HG02759 (cell line): ENCODE data around the gene JCAD.

Experiments used
- ATAC-seq: cut with Tn5 transposase; IDR thresholded peaks from one replicate; pipeline ENCODE4 v1.9.1; 2021; ENCODE audit warnings: mild to moderate bottlenecking, moderate library complexity; ENCODE audit not compliant: unreplicated experiment

The JCAD gene

DNA sequence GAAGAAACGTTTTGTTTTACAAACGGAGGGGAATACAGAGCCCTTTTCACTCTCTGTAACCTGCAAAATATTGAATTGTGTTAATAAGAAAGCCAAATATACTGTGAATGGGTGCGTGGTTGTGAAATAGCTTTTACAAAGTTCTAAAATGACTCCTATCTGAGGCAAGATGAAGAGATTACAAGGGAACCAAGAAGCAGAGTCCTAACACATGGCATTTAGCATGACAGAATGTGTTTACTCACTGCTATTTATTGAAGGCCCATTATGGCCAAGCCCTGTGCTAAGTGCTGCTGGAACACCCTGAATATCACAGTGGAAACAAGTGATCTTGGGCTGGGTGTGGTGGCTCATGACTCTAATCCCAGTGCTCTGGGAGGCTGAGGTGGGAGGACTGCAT lies 12.9 kb downstream of the JCAD start:
- no peak for ATAC-seq

DNA sequence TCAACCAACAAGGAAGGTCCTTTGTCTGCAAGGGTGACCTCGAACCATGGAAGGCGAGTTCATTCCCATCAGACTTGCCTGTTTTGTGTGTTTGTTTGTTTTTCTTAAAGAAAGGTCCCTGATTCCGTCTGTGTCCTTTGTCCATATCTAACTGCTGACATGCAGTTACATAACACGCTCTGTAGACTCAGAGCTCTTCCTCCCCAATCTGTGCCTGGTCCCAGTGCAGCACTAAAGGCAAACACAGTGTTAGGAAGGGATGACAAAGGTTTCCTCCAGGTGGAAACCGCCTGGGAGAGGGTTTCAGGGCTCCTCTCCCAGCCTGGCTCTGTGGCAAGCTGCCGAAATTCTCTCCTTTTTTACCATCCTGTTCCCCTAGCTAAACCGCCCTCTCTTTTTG lies 13.4 kb downstream of the JCAD start:
- no peak for ATAC-seq

DNA sequence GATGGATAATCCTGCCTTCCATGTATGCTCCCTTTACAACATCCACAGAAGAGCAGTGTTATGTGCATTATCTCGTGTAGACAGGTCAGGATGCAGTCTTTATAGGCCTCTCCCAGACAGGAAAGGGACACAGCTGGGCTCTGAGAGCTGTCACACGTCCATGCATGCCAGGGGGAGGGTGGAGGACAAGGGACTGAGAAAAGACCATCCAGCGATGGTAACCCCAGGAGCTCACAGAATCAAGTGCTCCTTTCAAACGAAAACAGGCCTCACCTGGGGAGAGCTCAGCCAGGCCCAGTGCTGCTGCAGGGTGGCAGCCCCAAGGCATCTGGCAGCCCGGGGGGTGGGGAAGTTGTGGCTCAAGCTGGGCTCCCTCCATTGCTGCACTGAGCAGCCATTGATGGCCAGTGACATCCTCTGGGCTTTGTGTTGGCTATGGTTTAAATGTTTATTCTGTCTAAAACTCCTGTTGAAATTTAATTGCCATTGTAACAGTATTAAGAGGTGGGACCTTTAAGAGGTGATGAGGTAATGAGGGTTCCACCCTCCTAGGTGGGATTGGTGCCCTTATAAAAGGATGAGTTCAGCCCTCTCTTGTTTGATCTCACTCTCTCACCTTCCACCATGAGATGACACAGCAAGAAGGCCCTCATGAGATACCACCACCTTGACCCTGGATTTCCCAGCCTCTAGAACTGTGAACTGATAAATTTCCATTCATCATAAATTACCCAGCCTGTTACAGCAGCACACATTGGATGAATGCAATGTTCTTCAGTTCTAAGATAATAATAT lies 15.7 kb downstream of the JCAD start:
- no peak for ATAC-seq

DNA sequence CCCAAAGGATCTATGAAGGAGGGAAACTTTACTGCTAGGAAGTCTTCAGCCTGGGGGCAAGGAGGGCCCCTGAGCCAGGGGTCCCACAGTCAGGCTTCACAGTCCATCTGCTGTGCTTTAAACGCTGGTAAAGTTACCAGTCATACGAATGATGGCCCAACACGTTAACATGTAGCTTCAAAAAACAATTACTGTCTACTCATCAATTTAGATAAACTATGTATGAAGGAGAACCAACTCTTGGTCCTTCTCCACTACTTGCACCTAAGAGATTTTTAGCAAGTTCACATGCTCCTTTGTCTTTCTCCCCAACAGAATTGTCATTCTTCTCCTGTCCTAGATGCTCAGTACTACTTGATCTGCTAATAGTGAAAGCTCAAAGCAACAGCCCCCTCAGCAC lies 16.6 kb downstream of the JCAD start:
- no peak for ATAC-seq

DNA sequence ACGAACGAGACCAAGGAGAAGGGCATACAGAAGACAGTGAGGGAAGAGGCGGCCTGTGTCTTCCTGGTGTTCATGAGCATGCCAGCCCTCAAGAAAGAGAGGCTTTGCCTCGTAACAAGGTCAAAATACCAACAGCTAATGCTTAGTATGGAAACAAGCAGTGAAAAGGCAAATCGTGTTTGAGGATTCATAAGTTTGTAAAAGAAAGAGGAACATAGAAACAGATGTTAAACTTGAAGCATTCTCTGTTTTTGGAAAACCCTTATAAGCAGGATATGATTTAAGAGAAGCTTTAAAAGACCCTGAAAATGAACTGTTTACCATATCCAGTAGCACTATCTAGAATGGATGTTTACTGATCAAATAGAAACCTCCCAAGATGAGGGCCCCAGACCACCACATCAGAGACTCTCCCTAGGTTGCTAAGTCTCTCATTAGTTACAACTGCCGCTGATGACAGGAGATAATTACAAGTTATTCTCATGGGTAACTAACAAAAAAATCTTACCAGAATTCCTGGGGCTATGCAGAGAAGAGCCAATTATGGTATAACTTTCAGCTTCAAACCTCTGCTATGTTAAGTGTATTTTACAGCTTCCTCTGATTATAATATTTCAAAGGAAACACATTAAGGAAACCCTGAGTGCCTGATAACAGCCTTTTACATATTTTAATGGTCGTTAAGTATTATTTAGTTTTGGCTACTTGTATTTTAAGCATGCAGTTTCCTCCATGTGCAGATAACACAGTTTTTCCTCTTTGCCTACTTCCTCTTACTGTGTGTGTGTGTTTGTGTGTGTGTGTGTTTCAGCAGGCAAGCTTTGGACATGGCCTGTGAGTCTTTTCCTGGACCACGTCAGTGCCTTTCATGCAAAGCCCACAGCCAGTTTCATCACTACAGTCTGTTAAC lies 17.9 kb downstream of the JCAD start:
- ATAC-seq = no peak

DNA sequence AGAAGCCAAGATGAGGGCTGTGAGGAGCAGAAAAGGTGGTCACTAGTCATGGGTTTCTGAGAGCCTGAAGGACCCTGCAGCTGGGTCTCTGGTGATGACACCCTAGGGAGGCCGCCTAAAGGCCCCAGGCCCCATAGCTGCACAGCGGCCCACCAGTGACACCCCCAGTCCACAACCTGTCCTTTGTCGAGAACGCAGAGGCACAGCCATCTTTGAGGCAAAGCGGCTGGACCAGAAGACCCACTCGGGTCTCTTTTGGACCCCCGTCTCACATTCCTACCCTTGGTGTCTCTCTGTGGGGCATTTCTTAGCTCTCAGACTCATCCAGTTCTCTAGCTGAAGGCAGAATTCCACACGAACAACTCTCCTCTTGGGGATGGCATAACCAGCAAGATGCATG lies 18.8 kb downstream of the JCAD start:
- ATAC-seq = no peak

DNA sequence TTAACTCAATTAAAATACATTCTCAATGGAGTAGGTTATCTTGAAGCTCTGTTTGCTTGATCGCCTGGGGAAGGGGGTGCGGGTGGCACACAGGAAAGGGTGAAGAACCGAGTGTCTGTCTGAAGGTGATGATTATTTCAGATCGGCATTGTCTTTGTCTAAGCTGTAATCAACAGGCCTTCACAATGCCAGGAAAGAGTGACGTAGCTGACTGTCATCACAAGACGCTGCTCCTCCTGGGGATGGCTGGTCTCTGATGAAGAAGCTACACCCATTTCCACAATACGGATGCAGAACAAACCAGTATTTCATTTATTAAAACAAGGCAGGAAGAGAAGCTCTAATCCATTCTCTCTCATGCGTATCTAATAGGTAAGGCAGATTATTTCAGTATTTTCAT lies 19.4 kb downstream of the JCAD start:
- ATAC-seq = no peak

DNA sequence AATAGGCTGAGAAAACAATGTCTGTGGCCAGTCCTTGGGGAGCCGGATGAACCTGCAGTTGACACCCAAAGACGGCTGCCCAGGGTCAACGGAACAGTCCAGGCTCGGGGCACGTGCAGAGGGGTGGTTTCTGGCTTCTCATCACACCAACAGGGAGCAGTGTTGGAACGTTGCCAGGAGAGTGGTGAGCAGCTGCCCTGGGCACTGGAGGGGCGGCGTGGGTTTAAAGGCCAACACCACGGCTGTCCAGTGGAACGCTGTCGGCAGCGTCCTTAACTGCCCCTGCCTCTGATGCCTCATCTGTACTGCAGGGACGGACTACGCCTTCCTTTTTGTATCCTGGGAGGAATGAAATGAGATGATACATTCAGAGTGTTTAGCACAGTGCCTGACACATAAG lies 19.8 kb downstream of the JCAD start:
- no peak for ATAC-seq

DNA sequence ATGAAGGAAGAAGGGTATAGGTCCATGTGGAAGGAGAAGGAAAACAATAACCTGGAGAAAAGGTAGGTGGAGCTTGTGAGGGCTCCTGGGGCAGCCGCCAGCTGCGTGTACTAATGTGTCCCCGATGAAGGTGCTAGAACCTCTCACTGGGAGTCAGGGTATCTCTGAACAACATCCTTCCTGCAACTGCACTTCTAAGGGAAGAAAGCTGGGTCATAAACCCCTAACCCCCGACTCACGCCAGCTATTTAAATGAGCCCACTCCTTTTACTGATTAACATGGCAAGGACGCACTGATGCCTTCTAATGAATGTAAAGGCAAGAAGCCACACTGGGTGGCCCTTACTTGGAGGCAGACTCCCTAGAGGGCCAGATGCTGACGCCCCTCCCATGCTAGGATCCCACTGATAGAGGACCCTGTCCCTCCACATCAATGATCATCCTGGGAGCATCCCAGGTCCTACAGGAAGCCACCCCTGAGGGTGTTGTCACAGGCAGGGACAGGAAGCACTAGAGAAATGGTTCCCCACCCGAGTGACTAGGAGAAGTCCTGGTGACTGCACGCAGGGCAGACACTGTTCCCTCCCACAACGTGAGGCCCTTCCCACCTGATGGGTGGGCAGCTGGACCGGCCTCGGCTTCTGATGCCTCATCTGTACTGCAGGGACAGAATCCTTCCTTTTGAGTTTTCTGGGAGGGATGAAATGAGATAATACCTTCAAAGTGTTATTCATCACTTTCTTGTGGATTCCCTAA lies 20.4 kb downstream of the JCAD start:
- no peak for ATAC-seq

DNA sequence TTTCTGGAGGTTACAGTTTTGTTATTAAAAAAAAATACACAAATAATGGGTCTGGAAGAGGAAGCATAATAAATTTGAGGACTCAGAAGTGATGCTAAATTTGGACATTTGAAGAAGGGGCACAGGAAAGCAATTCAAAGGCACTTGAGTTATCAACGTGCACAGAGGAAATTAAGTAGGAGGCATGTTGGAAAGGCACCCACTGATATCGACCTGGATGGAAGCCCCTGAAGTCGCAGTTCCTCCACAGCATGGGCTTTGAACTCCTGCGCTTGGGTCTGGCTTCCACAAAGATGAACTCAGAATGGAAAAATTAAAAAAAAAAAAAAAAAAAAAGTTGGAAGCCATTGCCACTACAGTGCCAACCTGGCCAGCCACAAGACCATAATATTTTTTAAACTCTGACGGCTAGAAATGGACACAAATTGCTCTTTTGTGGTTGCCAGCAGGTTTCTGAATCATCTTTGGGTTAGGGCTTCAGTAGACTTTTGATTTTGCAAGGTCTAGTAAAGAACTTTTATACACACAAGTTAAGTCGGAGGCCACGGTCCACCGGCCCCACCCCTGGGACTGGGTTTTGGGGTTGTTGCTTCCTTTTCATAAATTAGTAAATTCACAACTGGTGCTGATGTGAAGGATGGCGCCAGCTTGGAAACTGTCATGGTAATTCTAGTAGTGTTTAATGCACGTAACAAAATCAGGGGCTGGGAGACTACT lies 21.6 kb downstream of the JCAD start:
- ATAC-seq = no peak

DNA sequence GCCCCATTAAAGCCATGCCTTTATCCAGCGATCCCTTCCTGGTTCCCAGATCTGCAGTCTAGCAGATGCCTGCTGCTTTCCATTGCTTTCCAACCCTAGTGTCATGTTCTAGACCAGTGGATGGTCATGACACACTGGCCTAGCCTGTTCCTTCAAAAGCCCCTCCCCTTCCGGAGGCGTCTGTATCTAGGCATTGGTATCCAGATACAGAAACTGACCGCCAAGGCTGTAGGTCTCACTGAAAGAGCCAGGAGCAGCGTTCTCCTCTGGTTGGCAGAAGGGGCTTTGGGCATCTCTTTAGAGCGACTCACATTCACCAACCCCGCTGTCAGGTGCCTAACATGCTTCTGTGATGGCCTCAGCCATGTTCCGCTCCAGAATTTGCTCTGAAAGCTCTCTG lies 22.6 kb downstream of the JCAD start:
- ATAC-seq = no peak

DNA sequence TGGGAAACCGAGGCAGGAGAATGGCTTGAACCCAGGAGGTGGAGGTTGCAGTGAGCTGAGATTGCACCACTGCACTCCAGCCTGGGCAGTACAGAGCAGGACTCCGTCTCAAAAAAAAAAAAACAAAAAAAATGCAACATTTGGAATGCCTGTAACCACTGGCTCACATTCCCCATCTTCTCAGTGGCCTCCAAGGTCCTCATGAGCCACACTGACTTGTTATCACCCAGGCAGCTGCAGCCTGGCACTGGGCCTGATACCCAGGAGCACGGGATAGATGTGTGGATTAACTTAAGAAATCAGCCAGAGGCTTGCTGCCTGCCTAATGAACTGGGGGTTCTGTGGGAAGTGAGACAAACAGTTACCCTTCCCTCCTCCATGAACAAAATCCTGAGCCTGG lies 23.0 kb downstream of the JCAD start:
- ATAC-seq = no peak

DNA sequence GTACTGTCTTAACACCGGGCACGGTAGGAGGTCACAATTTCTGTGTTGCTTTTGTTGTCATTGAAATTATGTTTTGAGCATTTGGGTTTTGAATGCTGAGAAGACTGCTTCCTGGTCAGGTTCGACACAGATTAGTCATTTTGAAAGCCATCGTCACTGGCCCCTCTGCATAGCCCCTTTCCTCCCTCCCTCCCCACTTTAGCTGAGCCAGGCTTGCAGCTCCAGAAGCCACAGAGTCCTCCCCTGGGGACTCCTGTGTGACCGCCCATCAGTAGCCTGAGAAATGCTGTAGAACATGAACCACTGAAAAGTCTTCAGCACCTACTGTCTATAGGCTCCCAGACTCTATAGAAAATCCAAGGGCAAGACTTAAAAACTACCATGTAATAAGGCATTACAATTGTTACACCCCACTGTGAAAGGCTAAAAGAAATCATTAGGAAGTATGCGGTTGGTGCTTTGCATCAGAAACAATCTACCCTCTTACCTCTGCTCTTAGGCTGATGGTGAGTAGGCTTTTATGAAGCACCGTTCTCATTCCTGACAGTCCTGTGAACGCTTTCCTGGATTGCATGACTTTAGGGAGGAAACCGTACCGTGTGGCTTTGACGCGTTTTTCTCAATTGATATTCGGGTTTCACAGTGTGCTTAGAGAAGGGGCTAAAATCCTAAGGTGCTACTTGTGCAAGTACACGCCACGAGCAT lies 24.8 kb downstream of the JCAD start:
- ATAC-seq = peak; percentile 49

DNA sequence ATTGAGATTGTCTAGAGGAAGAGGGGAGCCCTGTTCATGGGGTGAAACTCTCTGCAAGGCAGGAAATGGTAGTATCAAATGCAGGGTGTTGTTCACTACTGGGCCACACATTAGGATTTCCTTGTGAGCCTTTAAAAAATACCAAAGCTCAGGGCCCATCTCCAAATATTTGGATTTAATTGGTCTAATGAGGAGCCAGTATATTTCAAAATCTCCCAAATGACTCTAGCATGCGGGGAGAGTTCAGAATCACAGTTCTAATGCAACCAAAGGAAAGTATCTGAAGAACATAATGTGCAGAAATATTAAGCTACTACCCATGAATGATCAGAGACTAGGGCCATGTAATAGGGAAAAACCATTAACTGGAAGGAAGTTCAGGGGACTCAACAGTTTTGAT lies 27.3 kb downstream of the JCAD start:
- no peak for ATAC-seq

DNA sequence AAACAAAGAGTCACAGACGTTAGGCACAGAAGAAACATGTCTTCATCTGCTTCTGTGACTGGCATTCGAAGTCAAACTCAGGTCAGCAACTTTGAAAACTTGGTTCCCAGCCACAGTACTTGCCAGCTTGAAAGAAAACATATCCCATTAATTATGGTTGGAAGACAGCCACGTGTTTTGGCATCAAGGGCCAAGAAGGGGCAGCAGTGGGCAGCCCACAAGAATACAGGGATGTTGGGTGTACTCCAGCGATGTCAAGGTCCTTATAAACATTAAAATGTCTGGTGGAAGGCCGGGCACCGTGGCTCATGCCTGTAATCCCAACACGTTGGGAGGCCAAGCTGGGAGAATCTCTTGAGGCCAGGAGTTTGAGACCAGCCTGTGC lies 29.5 kb downstream of the JCAD start:
- no peak for ATAC-seq

DNA sequence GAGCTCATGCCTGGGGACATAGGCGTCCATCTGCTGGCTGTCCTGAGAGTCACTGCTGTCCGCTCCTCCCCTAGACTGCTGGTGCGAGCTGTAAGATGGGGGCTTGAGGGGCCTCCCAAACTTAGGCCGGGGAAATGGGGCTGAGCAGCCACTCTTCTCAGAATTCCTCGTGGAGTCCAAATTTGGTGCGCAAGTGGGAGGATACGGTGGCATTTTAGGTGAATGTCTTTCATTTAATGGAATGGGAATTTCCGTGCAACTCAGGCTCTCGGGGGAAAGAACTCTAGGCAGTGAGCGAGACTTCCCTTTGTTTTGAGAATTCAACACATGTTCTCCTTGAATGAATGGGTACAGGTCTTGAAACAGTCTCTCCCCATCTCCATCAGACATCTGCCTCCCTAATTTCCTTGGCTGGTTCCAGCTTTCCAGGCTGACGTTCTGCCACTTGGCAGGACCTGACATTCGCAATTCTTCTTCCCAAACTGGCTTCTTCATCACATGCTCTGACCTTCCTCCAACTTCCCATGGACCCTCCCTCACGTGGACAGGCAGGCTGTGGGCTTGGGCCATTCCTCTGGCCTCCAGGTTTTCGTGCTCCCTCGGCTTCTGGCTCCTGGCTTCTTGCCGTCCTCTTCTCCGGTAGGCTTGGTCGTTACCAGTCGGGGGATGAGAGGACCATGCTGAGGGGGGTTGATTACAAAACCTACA lies 30.1 kb downstream of the JCAD start:
- ATAC-seq = no peak

DNA sequence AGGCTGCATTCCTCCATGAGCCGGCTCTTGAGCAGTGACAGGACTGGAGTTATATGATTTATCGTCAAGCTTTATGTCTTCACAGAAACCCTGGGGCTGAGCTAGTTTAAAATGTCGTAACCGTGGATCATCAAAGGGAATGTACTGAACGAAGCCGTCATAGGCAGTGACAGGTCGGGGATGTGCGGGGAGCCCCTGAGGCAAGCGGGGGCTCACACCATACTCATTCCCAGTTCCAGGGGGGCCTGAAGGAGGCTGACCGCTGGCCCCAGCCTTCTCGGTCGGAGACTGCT lies 30.7 kb downstream of the JCAD start:
- ATAC-seq = no peak

DNA sequence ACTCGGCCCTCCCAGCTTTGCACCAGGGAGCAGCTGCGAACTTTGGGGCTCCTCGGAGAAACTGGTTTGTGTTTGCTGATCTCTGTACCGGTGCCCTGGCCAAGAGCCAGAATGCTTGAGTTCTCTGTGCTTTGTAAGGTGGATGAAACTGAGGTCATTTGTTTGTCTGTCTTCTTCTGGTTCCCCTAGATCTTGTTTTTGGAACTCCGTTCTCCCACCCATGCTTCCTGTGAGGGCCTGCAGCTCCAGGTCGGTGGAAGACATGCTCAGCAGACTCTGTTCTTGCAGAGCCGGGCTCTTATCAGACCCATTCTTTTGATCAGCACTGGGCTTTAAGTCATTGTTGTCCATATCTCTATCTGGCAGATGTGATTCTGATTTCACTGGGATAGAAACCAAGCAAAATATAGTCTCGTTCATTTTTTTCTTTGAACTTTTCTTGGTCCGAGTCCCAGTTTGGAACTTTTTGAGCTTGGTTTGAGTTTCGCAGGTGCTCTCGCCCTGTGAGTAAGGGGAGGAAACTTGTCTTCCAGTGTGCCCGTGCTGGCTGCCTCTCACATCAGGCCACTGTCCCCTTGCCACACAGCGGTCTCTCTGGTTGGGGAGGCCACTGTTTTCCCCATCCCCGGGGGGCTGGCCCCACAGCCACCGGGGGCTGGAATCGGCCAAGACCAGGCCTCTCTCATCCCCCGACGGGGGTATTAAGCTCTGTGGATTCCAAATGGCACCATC lies 31.2 kb downstream of the JCAD start:
- no peak for ATAC-seq
